Cerebellar nuclear complex (tissue), 1 donor: ENCODE measurements around the gene ZER1.
"Not testable (repeated sequence)": the region's sequence is repeated elsewhere in the genome, so short reads cannot be mapped to it uniquely, and the experiment has no call there.

Source experiments
- DNase-seq, 2 experiments: peaks; one replicate each; lab custom pipeline; 2025; lab: John Stamatoyannopoulos, UW

ZER1 gene

GRCh38 chr9:128771745-128772519 lies at the start of gene ZER1:
ZER1 (minus strand) TSS chr9:128771927; CDS start chr9:128755565, 16,362 bp downstream.
- peak in 1 of 2 experiments; percentile 64 for DNase-seq

GRCh38 chr9:128820665-128821583 lies 49.2 kb upstream of the ZER1 start:
- DNase-seq: no peak

GRCh38 chr9:128819716-128820664 lies 48.3 kb upstream of the ZER1 start:
- DNase-seq: peak in 1 of 2 experiments; percentile 20

- DNase-seq: no peak
Observed at GRCh38 chr9:128818839-128819715, 47.4 kb upstream of the ZER1 start.

- peak; percentile 73 to 93 for DNase-seq
Observed at GRCh38 chr9:128818099-128818838, 46.5 kb upstream of the ZER1 start, which contains the start of gene ENDOG. ENDOG (plus strand) TSS chr9:128818500; CDS start chr9:128818685, 185 bp downstream.

GRCh38 chr9:128810873-128811272 lies 39.1 kb upstream of the ZER1 start:
- DNase-seq: no peak

- DNase-seq: no peak
Observed at GRCh38 chr9:128809831-128810230, 38.1 kb upstream of the ZER1 start.

GRCh38 chr9:128809036-128809599 lies 37.4 kb upstream of the ZER1 start:
- DNase-seq: no peak

- no peak for DNase-seq
Observed at GRCh38 chr9:128808543-128808942, 36.8 kb upstream of the ZER1 start.

- no peak for DNase-seq
Observed at GRCh38 chr9:128807827-128808226, 36.1 kb upstream of the ZER1 start.

GRCh38 chr9:128805661-128806060 lies 33.9 kb upstream of the ZER1 start:
- DNase-seq: no peak

GRCh38 chr9:128802482-128802881 lies 30.8 kb upstream of the ZER1 start:
- no peak for DNase-seq

GRCh38 chr9:128800061-128800460 lies 28.3 kb upstream of the ZER1 start:
- no peak for DNase-seq

GRCh38 chr9:128798896-128799295 lies 27.2 kb upstream of the ZER1 start:
- no peak for DNase-seq

GRCh38 chr9:128794961-128795360 lies 23.2 kb upstream of the ZER1 start:
- DNase-seq: not testable (repeated sequence)

- no peak for DNase-seq
Observed at GRCh38 chr9:128792978-128793686, 21.4 kb upstream of the ZER1 start.

GRCh38 chr9:128792134-128792533 lies 20.4 kb upstream of the ZER1 start:
- DNase-seq: no peak

GRCh38 chr9:128790536-128790935 lies 18.8 kb upstream of the ZER1 start:
- DNase-seq: no peak

- no peak for DNase-seq
Observed at GRCh38 chr9:128788445-128788844, 16.7 kb upstream of the ZER1 start.
